Adrenal gland (tissue), 12 donors: ENCODE data around the gene SMAD3. TPM values are rescaled to one million over a fixed set of nuclear protein-coding genes. Genes with fewer than 3 reads are reported as not detected.

ENCODE experiments used
- DNase-seq, 7 donors: peaks; one replicate each; pipeline ENCODE4 v3.0.0-alpha.2; 2019 to 2020
- H3K27ac ChIP-seq, 5 donors: fragments of 200-600 bp; sonication (generic) in 4 of 5; 1 replicate in 3 of 5; 2 replicates in 2 of 5; pipeline versions ENCODE4 v1.5.1 to v1.8.0; 2016 to 2020; ENCODE audit warnings: mild to moderate bottlenecking in 1 of 5
- H3K27me3 ChIP-seq: fragments of 200-600 bp; 2 replicates; pipeline ENCODE4 v1.8.0; 2021
- H3K36me3 ChIP-seq, 2 donors: fragments of 200-600 bp; replicated peaks in 1 of 2; 1 replicate in 1 of 2; 2 replicates in 1 of 2; pipeline versions ENCODE4 v1.5.1 to v1.8.0; 2018 to 2022
- H3K4me1 ChIP-seq, 2 donors: fragments of 200-600 bp; replicated peaks in 1 of 2; 1 replicate in 1 of 2; 2 replicates in 1 of 2; pipeline versions ENCODE4 v1.5.1 to v1.8.0; 2018 to 2021
- H3K4me3 ChIP-seq, 4 donors: fragments of 200-600 bp; sonication (generic) in 3 of 4; one replicate each; pipeline ENCODE4 v1.5.1; 2016 to 2018
- H3K9me3 ChIP-seq, 3 donors: fragments of 200-600 bp; sonication (generic) in 1 of 3; replicated peaks in 1 of 3; 1 replicate in 2 of 3; 2 replicates in 1 of 3; pipeline versions ENCODE4 v1.5.1 to v1.8.0; 2016 to 2021
- POLR2A ChIP-seq, 2 donors: fragments of 450-650 bp; IDR thresholded peaks; one replicate each; pipeline ENCODE4 v1.6.1; 2017; ENCODE audit warnings: antibody characterized with exemption in 2 of 2, mild to moderate bottlenecking in 2 of 2, moderate library complexity in 1 of 2
- WGBS, 4 donors: extraction: QIAGEN DNeasy Blood & Tissue Kit in 2 of 4; methylation state at CpG; one replicate each; pipeline versions ENCODE4 v1.1.5 to v1.1.7; 2013 to 2017; 5-methylcytosine and 5-hydroxymethylcytosine counted together
- intact Hi-C, 2 donors: fragments of 100-400 bp; cut with DNase I; formaldehyde crosslinking; loops; one replicate each; pipeline versions ENCODE4 v1.14.1 to v1.15.0; 2022 to 2023
- polyA plus RNA-seq, 3 donors: library from polyadenylated mRNA; stranded (reverse); fragments of 200-250 nt in 2 of 3; fragments of 350-450 nt in 1 of 3; fragmentation: Illumina TruSeq in 1 of 3; extraction: RNeasy Lipid Tissue Mini Kit (QIAGEN cat#74804) in 1 of 3; gene quantifications; one replicate each; pipeline ENCODE4 v1.2.3, GENCODE V29; 2013 to 2014
- total RNA-seq, 9 donors: library from RNA; depleted of rRNA in 4 of 9; stranded (reverse); fragments of >200 nt in 4 of 9; fragments of 120-200 nt in 1 of 9; fragmentation: NEBNext Ultra II Directional in 1 of 9; extraction: Animal tissue kit (Norgen Biotek cat#: 25700) in 1 of 9; gene quantifications; one replicate each; pipeline versions ENCODE4 v1.1.0 to v1.2.4, GENCODE V29; 2013 to 2023
- TF ChIP-seq, protein P1 (sequence below), 6 experiments: fragments of 450-650 bp in 4 of 6; fragments of 200-600 bp in 2 of 6; sonication (generic) in 1 of 6; IDR thresholded peaks; 1 replicate in 5 of 6; 2 replicates in 1 of 6; pipeline versions ENCODE4 v1.5.1 to v1.8.0; 2016 to 2021; ENCODE audit warnings: antibody characterized with exemption in 6 of 6, mild to moderate bottlenecking in 2 of 6, moderate library complexity in 1 of 6
- donor health status: healthy with polysubstance abuse.
- donor health status: Bipolar disorder and iron deficiency.
- donor health status: DM: yes; HTN: yes; CAD: no.
- donor health status: DM: no; HTN: no; CAD: no.
- donor health status: DM: no; HTN: no; CAD: no.
- donor health status: DM: yes; HTN: yes; CAD: no.

Gene SMAD3
- total and polyA plus RNA-seq, 12 donors: 6.4 to 92.0 (median 8.0) TPM

DNA sequence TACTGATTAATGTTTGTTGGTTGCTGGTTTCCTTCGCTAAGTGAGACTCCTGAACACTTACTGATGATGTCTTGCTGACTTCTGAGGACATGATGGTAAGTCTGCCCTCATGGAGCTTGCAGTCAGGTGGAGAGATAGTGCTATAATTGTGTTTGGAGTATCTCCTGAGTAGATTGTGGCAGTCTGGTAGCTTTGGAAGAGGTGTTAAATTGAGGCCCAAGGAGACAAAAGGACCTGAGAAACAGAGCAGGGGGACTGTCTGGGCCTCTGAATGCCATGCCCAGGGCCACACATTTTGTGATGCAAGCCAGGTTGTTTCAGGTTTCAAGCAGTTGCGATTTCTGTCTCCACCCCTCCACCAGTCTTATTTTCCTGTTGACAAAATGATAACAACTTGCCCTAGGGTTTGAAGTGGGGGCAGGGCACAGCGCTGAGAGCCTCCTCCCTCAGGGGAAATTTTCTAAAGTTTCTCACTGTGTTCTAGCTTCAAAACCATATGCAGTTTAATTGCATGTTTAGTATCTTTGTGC is 16.7 kb downstream of the SMAD3 start:
- no peak overlapping the region for H3K4me3 ChIP-seq
- H3K36me3 ChIP-seq: no peaks in the 10 kb centered on the region
- peaks cover 15 to 33% of the 10 kb centered on the region in 2 donors for H3K4me1 ChIP-seq
- no peak for TF ChIP-seq POLR2A (IDR thresholded peaks at IDR 0.05)
- TF ChIP-seq, protein P1, sequence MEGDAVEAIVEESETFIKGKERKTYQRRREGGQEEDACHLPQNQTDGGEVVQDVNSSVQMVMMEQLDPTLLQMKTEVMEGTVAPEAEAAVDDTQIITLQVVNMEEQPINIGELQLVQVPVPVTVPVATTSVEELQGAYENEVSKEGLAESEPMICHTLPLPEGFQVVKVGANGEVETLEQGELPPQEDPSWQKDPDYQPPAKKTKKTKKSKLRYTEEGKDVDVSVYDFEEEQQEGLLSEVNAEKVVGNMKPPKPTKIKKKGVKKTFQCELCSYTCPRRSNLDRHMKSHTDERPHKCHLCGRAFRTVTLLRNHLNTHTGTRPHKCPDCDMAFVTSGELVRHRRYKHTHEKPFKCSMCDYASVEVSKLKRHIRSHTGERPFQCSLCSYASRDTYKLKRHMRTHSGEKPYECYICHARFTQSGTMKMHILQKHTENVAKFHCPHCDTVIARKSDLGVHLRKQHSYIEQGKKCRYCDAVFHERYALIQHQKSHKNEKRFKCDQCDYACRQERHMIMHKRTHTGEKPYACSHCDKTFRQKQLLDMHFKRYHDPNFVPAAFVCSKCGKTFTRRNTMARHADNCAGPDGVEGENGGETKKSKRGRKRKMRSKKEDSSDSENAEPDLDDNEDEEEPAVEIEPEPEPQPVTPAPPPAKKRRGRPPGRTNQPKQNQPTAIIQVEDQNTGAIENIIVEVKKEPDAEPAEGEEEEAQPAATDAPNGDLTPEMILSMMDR (IDR thresholded peaks at IDR 0.05): no peak
- WGBS, 4 donors: 66 to 78% (median 72%) methylated on average over 3 of the region's 3 CpGs
- DNase-seq: no peak
- intact Hi-C loops: no loop called here
- H3K27ac ChIP-seq: no peak overlapping the region
- H3K27me3 ChIP-seq: no peaks in the 10 kb centered on the region
- H3K9me3 ChIP-seq: no peaks in the 10 kb centered on the region

DNA sequence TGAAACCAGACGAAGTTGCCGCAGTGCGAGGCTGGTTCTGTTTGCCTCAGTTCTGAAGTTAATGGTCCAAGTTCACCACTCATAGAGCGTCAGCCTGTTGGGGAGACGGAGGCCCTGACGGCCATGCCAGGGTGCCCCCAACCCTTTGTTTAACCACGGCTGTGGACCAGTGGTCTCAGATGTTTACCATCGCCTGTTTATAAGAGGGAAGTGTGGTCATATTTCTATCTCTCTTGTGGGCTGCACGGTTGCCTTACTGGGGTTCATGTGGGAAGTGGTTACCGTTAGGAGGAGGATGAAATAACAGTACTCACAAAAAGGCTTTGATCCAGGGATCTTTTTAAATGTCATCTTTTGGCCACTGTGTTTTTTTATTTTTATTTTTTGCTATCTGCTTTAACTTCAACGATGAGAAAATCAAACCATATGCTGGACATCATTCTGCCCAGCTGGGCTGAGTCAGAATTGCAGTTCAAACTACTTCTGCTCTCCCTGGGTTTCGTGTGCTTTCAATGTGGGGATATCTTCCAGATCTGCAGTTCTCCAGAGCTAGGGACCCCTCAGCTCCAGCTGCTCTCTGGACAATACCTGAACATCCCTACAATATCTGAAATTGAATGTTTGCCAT is 17.8 kb downstream of the SMAD3 start:
- no peaks in the 10 kb centered on the region for H3K36me3 ChIP-seq
- peaks cover 15 to 42% of the 10 kb centered on the region in 2 donors for H3K4me1 ChIP-seq
- H3K27ac ChIP-seq: no peak overlapping the region
- H3K27me3 ChIP-seq: no peaks in the 10 kb centered on the region
- H3K4me3 ChIP-seq: no peak overlapping the region
- DNase-seq: no peak
- H3K9me3 ChIP-seq: no peaks in the 10 kb centered on the region
- intact Hi-C loops: no loop called here
- 80 to 85% (median 82%) methylated on average over 10 to 12 of the region's 12 CpGs for WGBS, 4 donors
- TF ChIP-seq, protein P1 (IDR thresholded peaks at IDR 0.05): no peak
- no peak for TF ChIP-seq POLR2A (IDR thresholded peaks at IDR 0.05)

DNA sequence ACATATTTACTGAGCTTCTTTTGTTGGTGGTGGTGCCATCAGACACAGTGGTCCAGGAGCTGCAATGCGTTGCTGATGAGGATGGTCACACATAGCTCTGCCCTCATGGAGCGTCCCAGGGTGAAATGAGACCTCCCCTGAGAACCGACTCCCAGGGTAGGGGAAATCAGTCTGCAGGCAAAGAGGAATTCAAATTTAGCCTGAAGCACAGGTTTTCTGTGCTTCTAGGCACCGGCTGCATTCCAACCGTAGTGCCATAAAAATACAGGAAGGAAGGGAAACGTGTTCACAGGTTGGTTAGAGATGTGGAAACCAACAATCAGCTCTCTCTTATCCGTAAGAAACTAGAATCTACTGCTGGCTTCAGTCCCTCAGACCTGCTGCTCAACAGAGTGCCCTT is 19.2 kb downstream of the SMAD3 start:
- H3K4me3 ChIP-seq: no peak overlapping the region
- no peaks in the 10 kb centered on the region for H3K9me3 ChIP-seq
- 86 to 92% (median 89%) methylated on average over 7 of the region's 7 CpGs for WGBS, 4 donors
- intact Hi-C loops: no loop called here
- H3K27ac ChIP-seq: no peak overlapping the region
- H3K4me1 ChIP-seq: peaks cover 15 to 51% of the 10 kb centered on the region in 2 donors
- DNase-seq: no peak
- no peaks in the 10 kb centered on the region for H3K36me3 ChIP-seq
- TF ChIP-seq, protein P1 (IDR thresholded peaks at IDR 0.05): no peak
- no peak for TF ChIP-seq POLR2A (IDR thresholded peaks at IDR 0.05)
- no peaks in the 10 kb centered on the region for H3K27me3 ChIP-seq

DNA sequence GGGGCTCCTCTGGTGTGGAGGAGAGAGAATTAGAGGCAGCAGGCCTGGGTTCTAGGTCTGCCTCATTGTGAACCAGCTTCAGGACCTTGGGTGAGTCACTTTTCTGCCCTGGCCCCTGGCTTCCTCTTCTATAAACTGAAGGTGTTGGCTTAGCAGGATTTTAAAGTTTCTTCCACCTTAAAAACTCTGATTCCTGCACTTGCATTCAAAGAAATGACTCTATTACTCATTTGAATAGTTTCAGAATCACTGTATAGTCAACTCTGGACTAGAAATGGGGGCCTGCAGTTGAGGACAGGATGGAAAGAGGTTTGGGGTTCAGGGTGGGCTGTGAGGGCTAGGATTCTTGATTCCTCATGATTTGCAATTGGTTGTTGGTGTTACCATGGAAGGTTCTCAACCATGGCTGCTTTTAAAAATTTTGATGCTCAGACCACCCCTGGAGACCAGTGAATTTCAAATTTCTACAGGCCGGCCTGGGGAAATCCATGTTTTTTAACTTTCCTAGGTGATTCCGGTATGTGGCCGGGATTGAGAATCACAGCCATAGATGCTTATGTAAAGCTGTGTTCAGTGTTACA is 19.9 kb downstream of the SMAD3 start:
- no peak for DNase-seq
- intact Hi-C loops: no loop called here
- no peaks in the 10 kb centered on the region for H3K36me3 ChIP-seq
- H3K27me3 ChIP-seq: no peaks in the 10 kb centered on the region
- H3K27ac ChIP-seq: peak overlapping the region in 1 of 5 donors; percentile 10
- peaks cover 9 to 46% of the 10 kb centered on the region in 2 donors for H3K4me1 ChIP-seq
- H3K4me3 ChIP-seq: no peak overlapping the region
- 85 to 100% (median 94%) methylated on average over 3 of the region's 3 CpGs for WGBS, 4 donors
- TF ChIP-seq, protein P1 (IDR thresholded peaks at IDR 0.05): no peak
- no peak for TF ChIP-seq POLR2A (IDR thresholded peaks at IDR 0.05)
- H3K9me3 ChIP-seq: no peaks in the 10 kb centered on the region
